Activated naive CD8-positive, alpha-beta T cell treated with anti-CD3 and anti-CD28 coated beads, Interleukin-2, amount 50 U/mL, for 16 hours (primary cell): ENCODE results near the gene UGCG.

Source experiments
- DNase-seq: peaks from one replicate; pipeline ENCODE4 v3.0.0-alpha.2; 2020; ENCODE audit warnings: low read depth, low spot score

Gene UGCG

GRCh38 chr9:111984086-111984802, 87.6 kb downstream of the UGCG start:
- DNase-seq = no peak
